Esophagus muscularis mucosa (tissue), 3 donors: ENCODE measurements around the gene SPPL3.
"Not testable (repeated sequence)": the region's sequence is repeated elsewhere in the genome, so short reads cannot be mapped to it uniquely, and the experiment has no call there.

Experiments
- POLR2A ChIP-seq: fragments of 450-650 bp; IDR thresholded peaks from one replicate; pipeline ENCODE4 v1.6.1; 2017; ENCODE audit warnings: antibody characterized with exemption, moderate library complexity, mild to moderate bottlenecking, low read depth
- TF ChIP-seq, protein P1 (sequence below), 3 experiments: fragments of 200-600 bp in 2 of 3; fragments of 450-650 bp in 1 of 3; sonication (generic) in 2 of 3; IDR thresholded peaks; one replicate each; pipeline ENCODE4 v1.5.1; 2017 to 2019; ENCODE audit warnings: antibody characterized with exemption in 3 of 3, mild to moderate bottlenecking in 2 of 3, moderate library complexity in 1 of 3

DNA sequence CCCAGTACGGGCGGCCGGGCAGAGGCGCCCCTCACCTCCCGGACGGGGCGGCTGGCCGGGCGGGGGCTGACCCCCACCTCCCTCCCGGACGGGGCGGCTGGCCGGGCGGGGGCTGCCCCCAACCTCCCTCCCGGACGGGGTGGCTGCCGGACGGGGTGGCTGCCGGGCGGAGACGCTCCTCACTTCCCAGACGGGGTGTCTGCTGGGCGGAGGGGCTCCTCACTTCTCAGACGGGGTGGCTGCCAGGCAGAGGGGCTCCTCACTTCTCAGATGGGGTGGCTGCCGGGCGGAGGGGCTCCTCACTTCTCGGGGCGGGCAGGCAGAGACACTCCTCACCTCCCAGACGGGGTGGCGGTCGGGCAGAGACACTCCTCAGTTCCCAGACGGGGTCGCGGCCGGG is 172.0 kb downstream of the SPPL3 start:
- TF ChIP-seq, protein P1, sequence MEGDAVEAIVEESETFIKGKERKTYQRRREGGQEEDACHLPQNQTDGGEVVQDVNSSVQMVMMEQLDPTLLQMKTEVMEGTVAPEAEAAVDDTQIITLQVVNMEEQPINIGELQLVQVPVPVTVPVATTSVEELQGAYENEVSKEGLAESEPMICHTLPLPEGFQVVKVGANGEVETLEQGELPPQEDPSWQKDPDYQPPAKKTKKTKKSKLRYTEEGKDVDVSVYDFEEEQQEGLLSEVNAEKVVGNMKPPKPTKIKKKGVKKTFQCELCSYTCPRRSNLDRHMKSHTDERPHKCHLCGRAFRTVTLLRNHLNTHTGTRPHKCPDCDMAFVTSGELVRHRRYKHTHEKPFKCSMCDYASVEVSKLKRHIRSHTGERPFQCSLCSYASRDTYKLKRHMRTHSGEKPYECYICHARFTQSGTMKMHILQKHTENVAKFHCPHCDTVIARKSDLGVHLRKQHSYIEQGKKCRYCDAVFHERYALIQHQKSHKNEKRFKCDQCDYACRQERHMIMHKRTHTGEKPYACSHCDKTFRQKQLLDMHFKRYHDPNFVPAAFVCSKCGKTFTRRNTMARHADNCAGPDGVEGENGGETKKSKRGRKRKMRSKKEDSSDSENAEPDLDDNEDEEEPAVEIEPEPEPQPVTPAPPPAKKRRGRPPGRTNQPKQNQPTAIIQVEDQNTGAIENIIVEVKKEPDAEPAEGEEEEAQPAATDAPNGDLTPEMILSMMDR (IDR thresholded peaks at IDR 0.05), result not testable (repeated sequence)
- TF ChIP-seq POLR2A, result not testable (repeated sequence)
